GM12874 (cell line): ENCODE results near the gene BUD13.

Experiments
- CTCF ChIP-seq: IDR thresholded peaks from 2 replicates; pipeline ENCODE4 v1.5.1; 2011; ENCODE audit warnings: low read depth, mild to moderate bottlenecking, control low read depth, low read length, moderate library complexity; ENCODE audit not compliant: insufficient read depth

BUD13 gene

GRCh38 chr11:116707746-116708145 is 65.0 kb downstream of the BUD13 start:
- TF ChIP-seq CTCF: no peak

GRCh38 chr11:116707161-116707629 is 65.6 kb downstream of the BUD13 start:
- TF ChIP-seq CTCF: no peak

- no peak for TF ChIP-seq CTCF
Measured at GRCh38 chr11:116703421-116703820, 69.4 kb downstream of the BUD13 start.

- no peak for TF ChIP-seq CTCF
Measured at GRCh38 chr11:116702772-116703385, 69.9 kb downstream of the BUD13 start.

GRCh38 chr11:116701876-116702275 is 70.9 kb downstream of the BUD13 start:
- no peak for TF ChIP-seq CTCF

GRCh38 chr11:116701297-116701801 is 71.4 kb downstream of the BUD13 start:
- TF ChIP-seq CTCF: no peak

GRCh38 chr11:116700586-116701220 is 72.1 kb downstream of the BUD13 start:
- TF ChIP-seq CTCF: no peak
